ENCODE data around the gene ARID4A. TPM values are rescaled to one million over a fixed set of nuclear protein-coding genes. Genes with fewer than 3 reads are reported as not detected.

Gene ARID4A
- total and polyA plus RNA-seq, 10 of the 15 experiments (the other 5 are each of a cell fraction or from before 2014, with no cell fraction given), result 5.2 to 18.9 (median 12.5) TPM

DNA sequence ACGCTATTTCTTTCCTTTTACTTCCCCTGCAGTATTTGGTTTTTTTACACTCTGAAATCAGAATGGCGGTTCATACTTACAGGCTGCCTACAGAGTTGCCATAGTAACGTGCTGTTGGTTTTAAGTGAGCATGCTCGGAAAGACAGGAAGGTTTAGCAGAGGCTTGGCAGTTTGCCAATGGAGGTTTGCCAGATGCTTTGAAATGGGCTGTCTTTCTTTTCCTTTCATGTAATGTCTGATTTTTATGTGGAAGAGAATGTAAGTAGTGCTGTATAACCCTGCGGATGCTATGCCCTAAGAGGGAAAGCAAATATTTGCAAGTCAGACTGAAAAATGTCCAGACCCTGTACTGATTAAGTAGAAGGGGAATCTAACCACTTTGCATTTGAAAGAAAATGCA lies 32.8 kb downstream of the ARID4A start:
- POLR2A ChIA-PET, result no interaction called here
- CTCF ChIA-PET, result interaction anchor here (1.1 to 1.2 kb wide), 2 partner anchors 31 to 32 kb away, joined by 5 read pairs; partner anchors contain the start of gene ARID4A
- RAD21 ChIA-PET (ENCODE audit: unreplicated experiment), result no interaction called here
- in situ Hi-C loops (cut with MboI), result no loop called here
- peak; percentile 93 for ATAC-seq
- H3K27ac ChIP-seq (ENCODE audit: control insufficient read depth, insufficient read depth), result peak overlapping the region; percentile 39
- no peak overlapping the region; the same call in 1 of the 2 replicates for H3K9ac ChIP-seq (ENCODE audit: control insufficient read depth, insufficient read depth, low read length)
- no peaks in the 10 kb centered on the region for H4K20me1 ChIP-seq (ENCODE audit: control insufficient read depth, insufficient read depth)
- H3K4me3 ChIP-seq, result peak overlapping the region; percentile 16; the same call in 1 of the 2 replicates
- H3K9me3 ChIP-seq (replicated peaks; ENCODE audit: control insufficient read depth, insufficient read depth, low read length), result no peaks in the 10 kb centered on the region
- H2AFZ ChIP-seq (ENCODE audit: control insufficient read depth, low read depth, low read length), result peak overlapping the region; percentile 46; the same call in 1 of the 2 replicates
- DNase-seq (ENCODE audit: low read depth, low spot score), result peak; percentile 68
- intact Hi-C loops (cut with micrococcal nuclease; ENCODE audit: unreplicated experiment), result no loop called here
- WGBS (ENCODE audit: insufficient coverage, insufficient replicate concordance, low lambda C conversion rate, missing lambda C conversion rate), result 9% methylated on average over 5 of the region's 5 CpGs
- H3K36me3 ChIP-seq (ENCODE audit: control insufficient read depth in 2 of 2, insufficient read depth in 2 of 2, low read length in 1 of 2), result peaks cover 0 to 14% of the 10 kb centered on the region in 2 experiments; a peak in 3 of 4 replicates
- SMC1A ChIA-PET (ENCODE audit: uncharacterized antibody, unreplicated experiment), result no interaction called here
- TSS peak; percentile 42 for BruUV-seq (replicated peaks)
- no peaks in the 10 kb centered on the region; the same call in 1 of the 2 replicates for H3K79me2 ChIP-seq (ENCODE audit: control insufficient read depth, insufficient read depth, low read length)
- peaks cover 3% of the 10 kb centered on the region; the same call in 1 of the 2 replicates for H3K4me1 ChIP-seq (ENCODE audit: control insufficient read depth, insufficient read depth, low read length)
- H3K27me3 ChIP-seq (replicated peaks in 1 of 2; ENCODE audit: control insufficient read depth in 2 of 2, insufficient read depth in 2 of 2, low read length in 1 of 2), result no peaks in the 10 kb centered on the region
- peak overlapping the region; percentile 55; the same call in 1 of the 2 replicates for H3K4me2 ChIP-seq (ENCODE audit: control insufficient read depth, insufficient read depth)
- peak; percentile 85 for FAIRE-seq
- TF ChIP-seq NBN (IDR thresholded peaks at IDR 0.05) (no peak), ZSCAN29 (IDR thresholded peaks at IDR 0.05) (no peak), POLR2AphosphoS5 (IDR thresholded peaks at IDR 0.05; ENCODE audit: low read length) (peak; percentile 47; the same call in 1 of the 2 replicates), IRF4 (IDR thresholded peaks at IDR 0.05; ENCODE audit: low read depth, low read length) (no peak), MXI1 (IDR thresholded peaks at IDR 0.05; ENCODE audit: low read depth, low read length) (peak; percentile 74), ZZZ3 (IDR thresholded peaks at IDR 0.05; ENCODE audit: control insufficient read depth, insufficient read length, low read depth) (no peak), KAT2A (conservative IDR thresholded peaks at IDR 0.05; ENCODE audit: control insufficient read depth, low read depth, low read length) (no peak), KLF5 (IDR thresholded peaks at IDR 0.05; ENCODE audit: partially characterized antibody) (no peak), POLR2A (IDR thresholded peaks at IDR 0.05; ENCODE audit: low read depth, low read length) (no peak), SREBF2 (IDR thresholded peaks at IDR 0.05; ENCODE audit: low read length) (no peak), ESRRA (IDR thresholded peaks at IDR 0.05; ENCODE audit: low read length) (no peak), BMI1 (IDR thresholded peaks at IDR 0.05; ENCODE audit: borderline replicate concordance) (peak; percentile 98), CHD1 (IDR thresholded peaks at IDR 0.05; ENCODE audit: low read depth, low read length) (no peak), BCL11A (IDR thresholded peaks at IDR 0.05; ENCODE audit: low read depth, low read length) (no peak), RAD51 (IDR thresholded peaks at IDR 0.05) (no peak), NR2F1 (conservative IDR thresholded peaks at IDR 0.05) (no peak)
- TF ChIP-seq, protein P1, sequence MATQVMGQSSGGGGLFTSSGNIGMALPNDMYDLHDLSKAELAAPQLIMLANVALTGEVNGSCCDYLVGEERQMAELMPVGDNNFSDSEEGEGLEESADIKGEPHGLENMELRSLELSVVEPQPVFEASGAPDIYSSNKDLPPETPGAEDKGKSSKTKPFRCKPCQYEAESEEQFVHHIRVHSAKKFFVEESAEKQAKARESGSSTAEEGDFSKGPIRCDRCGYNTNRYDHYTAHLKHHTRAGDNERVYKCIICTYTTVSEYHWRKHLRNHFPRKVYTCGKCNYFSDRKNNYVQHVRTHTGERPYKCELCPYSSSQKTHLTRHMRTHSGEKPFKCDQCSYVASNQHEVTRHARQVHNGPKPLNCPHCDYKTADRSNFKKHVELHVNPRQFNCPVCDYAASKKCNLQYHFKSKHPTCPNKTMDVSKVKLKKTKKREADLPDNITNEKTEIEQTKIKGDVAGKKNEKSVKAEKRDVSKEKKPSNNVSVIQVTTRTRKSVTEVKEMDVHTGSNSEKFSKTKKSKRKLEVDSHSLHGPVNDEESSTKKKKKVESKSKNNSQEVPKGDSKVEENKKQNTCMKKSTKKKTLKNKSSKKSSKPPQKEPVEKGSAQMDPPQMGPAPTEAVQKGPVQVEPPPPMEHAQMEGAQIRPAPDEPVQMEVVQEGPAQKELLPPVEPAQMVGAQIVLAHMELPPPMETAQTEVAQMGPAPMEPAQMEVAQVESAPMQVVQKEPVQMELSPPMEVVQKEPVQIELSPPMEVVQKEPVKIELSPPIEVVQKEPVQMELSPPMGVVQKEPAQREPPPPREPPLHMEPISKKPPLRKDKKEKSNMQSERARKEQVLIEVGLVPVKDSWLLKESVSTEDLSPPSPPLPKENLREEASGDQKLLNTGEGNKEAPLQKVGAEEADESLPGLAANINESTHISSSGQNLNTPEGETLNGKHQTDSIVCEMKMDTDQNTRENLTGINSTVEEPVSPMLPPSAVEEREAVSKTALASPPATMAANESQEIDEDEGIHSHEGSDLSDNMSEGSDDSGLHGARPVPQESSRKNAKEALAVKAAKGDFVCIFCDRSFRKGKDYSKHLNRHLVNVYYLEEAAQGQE (IDR thresholded peaks at IDR 0.05; ENCODE audit: low read depth, low read length), result no peak
- TF ChIP-seq, protein P2, sequence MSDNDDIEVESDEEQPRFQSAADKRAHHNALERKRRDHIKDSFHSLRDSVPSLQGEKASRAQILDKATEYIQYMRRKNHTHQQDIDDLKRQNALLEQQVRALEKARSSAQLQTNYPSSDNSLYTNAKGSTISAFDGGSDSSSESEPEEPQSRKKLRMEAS (IDR thresholded peaks at IDR 0.05; ENCODE audit: low read depth, low read length), result no peak
- TF ChIP-seq, protein P3, sequence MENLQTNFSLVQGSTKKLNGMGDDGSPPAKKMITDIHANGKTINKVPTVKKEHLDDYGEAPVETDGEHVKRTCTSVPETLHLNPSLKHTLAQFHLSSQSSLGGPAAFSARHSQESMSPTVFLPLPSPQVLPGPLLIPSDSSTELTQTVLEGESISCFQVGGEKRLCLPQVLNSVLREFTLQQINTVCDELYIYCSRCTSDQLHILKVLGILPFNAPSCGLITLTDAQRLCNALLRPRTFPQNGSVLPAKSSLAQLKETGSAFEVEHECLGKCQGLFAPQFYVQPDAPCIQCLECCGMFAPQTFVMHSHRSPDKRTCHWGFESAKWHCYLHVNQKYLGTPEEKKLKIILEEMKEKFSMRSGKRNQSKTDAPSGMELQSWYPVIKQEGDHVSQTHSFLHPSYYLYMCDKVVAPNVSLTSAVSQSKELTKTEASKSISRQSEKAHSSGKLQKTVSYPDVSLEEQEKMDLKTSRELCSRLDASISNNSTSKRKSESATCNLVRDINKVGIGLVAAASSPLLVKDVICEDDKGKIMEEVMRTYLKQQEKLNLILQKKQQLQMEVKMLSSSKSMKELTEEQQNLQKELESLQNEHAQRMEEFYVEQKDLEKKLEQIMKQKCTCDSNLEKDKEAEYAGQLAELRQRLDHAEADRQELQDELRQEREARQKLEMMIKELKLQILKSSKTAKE (IDR thresholded peaks at IDR 0.05; ENCODE audit: low read depth, poor library complexity, severe bottlenecking), result peak; percentile 66
